ENCODE measurements around the gene CBARP. TPM values are rescaled to one million over a fixed set of nuclear protein-coding genes. Genes with fewer than 3 reads are reported as not detected.

The CBARP gene
- total and polyA plus RNA-seq, 9 of the 15 experiments (the other 6 are each of a cell fraction or from before 2014, with no cell fraction given): 0.03 to 8.9 (median 1.2) TPM; not detected in 1

DNA sequence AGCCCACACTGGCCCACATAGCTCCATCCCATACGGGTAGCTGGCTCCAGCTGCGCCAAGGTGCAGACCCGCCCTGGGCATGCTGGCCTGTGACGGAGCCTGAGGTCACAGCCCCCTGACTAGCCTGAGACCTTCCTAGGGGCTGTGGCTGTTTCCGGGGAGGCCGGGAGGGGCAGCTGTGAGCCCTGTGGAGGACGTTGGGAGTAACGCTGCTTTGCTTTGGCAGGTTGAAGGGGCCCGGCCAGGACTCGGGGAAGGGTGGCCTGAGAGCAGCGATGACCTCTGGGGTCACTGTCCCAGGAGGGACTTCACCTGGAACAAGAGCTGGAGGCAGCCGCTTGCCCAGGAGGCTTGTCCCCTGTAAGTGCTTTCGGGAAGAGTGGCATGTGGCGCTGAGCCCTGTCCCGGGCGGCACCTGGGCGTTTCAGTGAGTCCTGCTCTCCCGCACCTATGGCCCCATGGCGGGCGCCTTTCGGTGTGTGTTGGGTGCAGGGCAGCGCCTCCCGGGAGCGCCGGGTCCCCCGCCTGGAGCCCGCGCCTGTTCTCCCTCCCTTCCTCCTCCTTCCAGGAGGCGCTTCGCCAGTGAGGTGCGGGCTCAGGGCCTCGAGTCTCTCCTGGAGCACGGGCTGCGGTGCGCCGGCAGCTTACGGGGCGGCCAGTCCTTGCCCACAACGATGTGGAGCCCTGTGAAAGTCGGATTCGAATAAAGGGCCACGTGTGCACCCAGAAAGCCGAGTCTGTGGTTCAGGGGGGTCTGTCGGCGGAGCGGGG, 36.5 kb upstream of the CBARP start (continued):
- no peak for TF ChIP-seq ZNF408 (CRISPR knock-in tag; IDR thresholded peaks at IDR 0.05; ENCODE audit: low read depth)
- TF ChIP-seq RCOR1 (IDR thresholded peaks at IDR 0.05; ENCODE audit: borderline replicate concordance in 1 of 2, low read depth in 2 of 2, low read length in 2 of 2): no peak
- no peak for TF ChIP-seq NFIC (IDR thresholded peaks at IDR 0.05)
- TF ChIP-seq BMI1 (IDR thresholded peaks at IDR 0.05; ENCODE audit: low read length): no peak
- TF ChIP-seq ZNF311 (CRISPR knock-in tag; IDR thresholded peaks at IDR 0.05): no peak
- no peak for TF ChIP-seq MIER1 (IDR thresholded peaks at IDR 0.05; ENCODE audit: low read depth)
- TF ChIP-seq, protein P1, sequence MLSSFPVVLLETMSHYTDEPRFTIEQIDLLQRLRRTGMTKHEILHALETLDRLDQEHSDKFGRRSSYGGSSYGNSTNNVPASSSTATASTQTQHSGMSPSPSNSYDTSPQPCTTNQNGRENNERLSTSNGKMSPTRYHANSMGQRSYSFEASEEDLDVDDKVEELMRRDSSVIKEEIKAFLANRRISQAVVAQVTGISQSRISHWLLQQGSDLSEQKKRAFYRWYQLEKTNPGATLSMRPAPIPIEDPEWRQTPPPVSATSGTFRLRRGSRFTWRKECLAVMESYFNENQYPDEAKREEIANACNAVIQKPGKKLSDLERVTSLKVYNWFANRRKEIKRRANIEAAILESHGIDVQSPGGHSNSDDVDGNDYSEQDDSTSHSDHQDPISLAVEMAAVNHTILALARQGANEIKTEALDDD (IDR thresholded peaks at IDR 0.05): no peak
- no peak for TF ChIP-seq HDAC1 (IDR thresholded peaks at IDR 0.05)
- no peak for TF ChIP-seq POLR2B (IDR thresholded peaks at IDR 0.05; ENCODE audit: low read depth, partially characterized antibody)
- no peak for TF ChIP-seq ZNF165 (CRISPR knock-in tag; IDR thresholded peaks at IDR 0.05; ENCODE audit: borderline replicate concordance)
- TF ChIP-seq STAT5B (CRISPR knock-in tag; IDR thresholded peaks at IDR 0.05): no peak
- TF ChIP-seq PCBP1 (IDR thresholded peaks at IDR 0.05; ENCODE audit: low read depth, low read length, poor library complexity, severe bottlenecking): peak; percentile 28
- TF ChIP-seq ZNF431 (CRISPR knock-in tag; IDR thresholded peaks at IDR 0.05): no peak
- no peak for TF ChIP-seq POLR3G (IDR thresholded peaks at IDR 0.05; ENCODE audit: extremely low read depth, insufficient read length, insufficient replicate concordance)
- peak; percentile 72 for TF ChIP-seq CREB1 (IDR thresholded peaks at IDR 0.05)
- peak; percentile 61 for TF ChIP-seq CREB1 (CRISPR knock-in tag; IDR thresholded peaks at IDR 0.05)
- TF ChIP-seq ZNF282 (CRISPR knock-in tag; IDR thresholded peaks at IDR 0.05): no peak
- no peak for TF ChIP-seq ASH1L (IDR thresholded peaks at IDR 0.05; ENCODE audit: borderline replicate concordance, low read depth, partially characterized antibody)
- TF ChIP-seq, protein P2, sequence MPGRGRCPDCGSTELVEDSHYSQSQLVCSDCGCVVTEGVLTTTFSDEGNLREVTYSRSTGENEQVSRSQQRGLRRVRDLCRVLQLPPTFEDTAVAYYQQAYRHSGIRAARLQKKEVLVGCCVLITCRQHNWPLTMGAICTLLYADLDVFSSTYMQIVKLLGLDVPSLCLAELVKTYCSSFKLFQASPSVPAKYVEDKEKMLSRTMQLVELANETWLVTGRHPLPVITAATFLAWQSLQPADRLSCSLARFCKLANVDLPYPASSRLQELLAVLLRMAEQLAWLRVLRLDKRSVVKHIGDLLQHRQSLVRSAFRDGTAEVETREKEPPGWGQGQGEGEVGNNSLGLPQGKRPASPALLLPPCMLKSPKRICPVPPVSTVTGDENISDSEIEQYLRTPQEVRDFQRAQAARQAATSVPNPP (IDR thresholded peaks at IDR 0.05; ENCODE audit: borderline replicate concordance, insufficient read depth, insufficient read length): no peak
- TF ChIP-seq KAT8 (IDR thresholded peaks at IDR 0.05; ENCODE audit: low read depth): no peak
- TF ChIP-seq, protein P3, sequence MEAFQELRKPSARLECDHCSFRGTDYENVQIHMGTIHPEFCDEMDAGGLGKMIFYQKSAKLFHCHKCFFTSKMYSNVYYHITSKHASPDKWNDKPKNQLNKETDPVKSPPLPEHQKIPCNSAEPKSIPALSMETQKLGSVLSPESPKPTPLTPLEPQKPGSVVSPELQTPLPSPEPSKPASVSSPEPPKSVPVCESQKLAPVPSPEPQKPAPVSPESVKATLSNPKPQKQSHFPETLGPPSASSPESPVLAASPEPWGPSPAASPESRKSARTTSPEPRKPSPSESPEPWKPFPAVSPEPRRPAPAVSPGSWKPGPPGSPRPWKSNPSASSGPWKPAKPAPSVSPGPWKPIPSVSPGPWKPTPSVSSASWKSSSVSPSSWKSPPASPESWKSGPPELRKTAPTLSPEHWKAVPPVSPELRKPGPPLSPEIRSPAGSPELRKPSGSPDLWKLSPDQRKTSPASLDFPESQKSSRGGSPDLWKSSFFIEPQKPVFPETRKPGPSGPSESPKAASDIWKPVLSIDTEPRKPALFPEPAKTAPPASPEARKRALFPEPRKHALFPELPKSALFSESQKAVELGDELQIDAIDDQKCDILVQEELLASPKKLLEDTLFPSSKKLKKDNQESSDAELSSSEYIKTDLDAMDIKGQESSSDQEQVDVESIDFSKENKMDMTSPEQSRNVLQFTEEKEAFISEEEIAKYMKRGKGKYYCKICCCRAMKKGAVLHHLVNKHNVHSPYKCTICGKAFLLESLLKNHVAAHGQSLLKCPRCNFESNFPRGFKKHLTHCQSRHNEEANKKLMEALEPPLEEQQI (IDR thresholded peaks at IDR 0.05): no peak
- no peak for TF ChIP-seq KLF13 (tag; IDR thresholded peaks at IDR 0.05; ENCODE audit: borderline replicate concordance, low read depth)
- TF ChIP-seq, protein P4, sequence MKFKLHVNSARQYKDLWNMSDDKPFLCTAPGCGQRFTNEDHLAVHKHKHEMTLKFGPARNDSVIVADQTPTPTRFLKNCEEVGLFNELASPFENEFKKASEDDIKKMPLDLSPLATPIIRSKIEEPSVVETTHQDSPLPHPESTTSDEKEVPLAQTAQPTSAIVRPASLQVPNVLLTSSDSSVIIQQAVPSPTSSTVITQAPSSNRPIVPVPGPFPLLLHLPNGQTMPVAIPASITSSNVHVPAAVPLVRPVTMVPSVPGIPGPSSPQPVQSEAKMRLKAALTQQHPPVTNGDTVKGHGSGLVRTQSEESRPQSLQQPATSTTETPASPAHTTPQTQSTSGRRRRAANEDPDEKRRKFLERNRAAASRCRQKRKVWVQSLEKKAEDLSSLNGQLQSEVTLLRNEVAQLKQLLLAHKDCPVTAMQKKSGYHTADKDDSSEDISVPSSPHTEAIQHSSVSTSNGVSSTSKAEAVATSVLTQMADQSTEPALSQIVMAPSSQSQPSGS (CRISPR knock-in tag; IDR thresholded peaks at IDR 0.05): no peak

Measured in K562 (cell line).